Measurements from ENCODE around the gene MPST. TPM values are rescaled to one million over a fixed set of nuclear protein-coding genes. Genes with fewer than 3 reads are reported as not detected.

The MPST gene
- total RNA-seq, 1 experiment from 2014 or later: 66.6 TPM

- Histone ChIP-seq H3K36me3 (ENCODE audit: insufficient read depth, low read length, poor library complexity, severe bottlenecking) (no peaks in the 10 kb centered on the region), H3K27me3 (replicated peaks; ENCODE audit: insufficient read depth, low read depth, low read length, poor library complexity) (no peaks in the 10 kb centered on the region), H3K4me1 (ENCODE audit: insufficient read depth, low read length, poor library complexity, severe bottlenecking) (no peaks in the 10 kb centered on the region), H3K4me3 (ENCODE audit: low read depth, low read length, poor library complexity, severe bottlenecking) (peak overlapping the region; percentile 44), H3K9me3 (ENCODE audit: low read depth, low read length, poor library complexity, severe bottlenecking) (no peaks in the 10 kb centered on the region), H3K27ac (ENCODE audit: low read depth, low read length, poor library complexity, severe bottlenecking) (no peak overlapping the region)
- peak; percentile 76 for DNase-seq (ENCODE audit: low spot score)
- CTCF ChIA-PET: interaction anchor here (0.6 to 1.4 kb wide), 7 partner anchors 9 to 198 kb away, joined by 3 to 4 read pairs (median 3); no protein-coding TSS in a partner anchor
- intact Hi-C loops (cut with micrococcal nuclease; ENCODE audit: unreplicated experiment): loop anchor here (2.0 to 5.0 kb wide), 2 partner anchors 105 to 195 kb away; no protein-coding TSS in a partner anchor
- TF ChIP-seq EZH2 (IDR thresholded peaks at IDR 0.05; ENCODE audit: borderline replicate concordance, low read depth, low read length, poor library complexity, severe bottlenecking) (no peak), CTCF (conservative IDR thresholded peaks at IDR 0.05; ENCODE audit: low read depth, low read length) (peak; percentile 69)
- POLR2A ChIA-PET (ENCODE audit: low non-redundant PET): no interaction called here
- BruUV-seq (replicated peaks): no TSS peak
Observed at GRCh38 chr22:36977401-36977861, 42.1 kb upstream of the MPST start.

GRCh38 chr22:36977947-36978660 lies 41.4 kb upstream of the MPST start:
- POLR2A ChIA-PET (ENCODE audit: low non-redundant PET): no interaction called here
- Histone ChIP-seq H3K27ac (ENCODE audit: low read depth, low read length, poor library complexity, severe bottlenecking) (no peak overlapping the region), H3K36me3 (ENCODE audit: insufficient read depth, low read length, poor library complexity, severe bottlenecking) (no peaks in the 10 kb centered on the region), H3K4me3 (ENCODE audit: low read depth, low read length, poor library complexity, severe bottlenecking) (peak overlapping the region; percentile 44), H3K4me1 (ENCODE audit: insufficient read depth, low read length, poor library complexity, severe bottlenecking) (no peaks in the 10 kb centered on the region), H3K27me3 (replicated peaks; ENCODE audit: insufficient read depth, low read depth, low read length, poor library complexity) (no peaks in the 10 kb centered on the region), H3K9me3 (ENCODE audit: low read depth, low read length, poor library complexity, severe bottlenecking) (no peaks in the 10 kb centered on the region)
- intact Hi-C loops (cut with micrococcal nuclease; ENCODE audit: unreplicated experiment): loop anchor here (1.0 to 5.0 kb wide), 4 partner anchors 106 to 431 kb away; no protein-coding TSS in a partner anchor
- TF ChIP-seq EZH2 (IDR thresholded peaks at IDR 0.05; ENCODE audit: borderline replicate concordance, low read depth, low read length, poor library complexity, severe bottlenecking) (no peak), CTCF (conservative IDR thresholded peaks at IDR 0.05; ENCODE audit: low read depth, low read length) (peak; percentile 90)
- no TSS peak for BruUV-seq (replicated peaks)
- CTCF ChIA-PET: interaction anchor here (0.5 to 1.4 kb wide), 8 partner anchors 9 to 199 kb away, joined by 3 to 5 read pairs (median 3); no protein-coding TSS in a partner anchor
- DNase-seq (ENCODE audit: low spot score): peak; percentile 93

- Histone ChIP-seq H3K36me3 (ENCODE audit: insufficient read depth, low read length, poor library complexity, severe bottlenecking) (no peaks in the 10 kb centered on the region), H3K4me3 (ENCODE audit: low read depth, low read length, poor library complexity, severe bottlenecking) (no peak overlapping the region), H3K27ac (ENCODE audit: low read depth, low read length, poor library complexity, severe bottlenecking) (no peak overlapping the region), H3K9me3 (ENCODE audit: low read depth, low read length, poor library complexity, severe bottlenecking) (no peaks in the 10 kb centered on the region), H3K4me1 (ENCODE audit: insufficient read depth, low read length, poor library complexity, severe bottlenecking) (no peaks in the 10 kb centered on the region), H3K27me3 (replicated peaks; ENCODE audit: insufficient read depth, low read depth, low read length, poor library complexity) (no peaks in the 10 kb centered on the region)
- intact Hi-C loops (cut with micrococcal nuclease; ENCODE audit: unreplicated experiment): loop anchor here (2.0 to 5.0 kb wide), 2 partner anchors 107 to 432 kb away; no protein-coding TSS in a partner anchor
- TF ChIP-seq CTCF (conservative IDR thresholded peaks at IDR 0.05; ENCODE audit: low read depth, low read length) (no peak), EZH2 (IDR thresholded peaks at IDR 0.05; ENCODE audit: borderline replicate concordance, low read depth, low read length, poor library complexity, severe bottlenecking) (no peak)
- ChIA-PET POLR2A (ENCODE audit: low non-redundant PET) (no interaction called here), CTCF (no interaction called here)
- DNase-seq (ENCODE audit: low spot score): no peak
- no TSS peak for BruUV-seq (replicated peaks)
Observed at GRCh38 chr22:36979016-36979910, 40.3 kb upstream of the MPST start.

Data from A673 (cell line).